ENCODE results near the gene STARD8.
"Not testable (repeated sequence)": the region's sequence is repeated elsewhere in the genome, so short reads cannot be mapped to it uniquely, and the experiment has no call there.

STARD8 gene

GRCh38 chrX:68660746-68661145 lies 13.3 kb downstream of the STARD8 start:
- no peak for DNase-seq

DNA sequence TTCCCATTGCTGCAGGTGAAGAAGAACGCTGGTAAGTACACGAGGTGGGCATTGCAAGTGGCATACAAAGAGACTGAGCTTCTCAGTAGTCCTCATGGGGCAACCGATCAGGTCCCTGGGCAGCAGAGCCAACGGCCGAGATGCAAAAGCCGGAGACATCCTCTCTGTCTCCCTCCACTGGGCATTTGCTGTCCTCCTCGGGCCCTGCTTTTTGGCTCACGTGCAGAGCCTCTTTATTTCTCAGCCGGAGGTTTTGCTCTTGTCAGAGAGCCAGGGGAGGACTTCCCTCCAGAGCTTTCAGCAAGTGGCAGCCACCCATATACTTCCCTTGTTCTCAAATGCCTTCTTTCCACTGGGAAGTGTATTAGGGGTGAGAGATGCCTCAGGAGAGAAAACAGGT lies 18.0 kb downstream of the STARD8 start:
- no peak for DNase-seq

DNA sequence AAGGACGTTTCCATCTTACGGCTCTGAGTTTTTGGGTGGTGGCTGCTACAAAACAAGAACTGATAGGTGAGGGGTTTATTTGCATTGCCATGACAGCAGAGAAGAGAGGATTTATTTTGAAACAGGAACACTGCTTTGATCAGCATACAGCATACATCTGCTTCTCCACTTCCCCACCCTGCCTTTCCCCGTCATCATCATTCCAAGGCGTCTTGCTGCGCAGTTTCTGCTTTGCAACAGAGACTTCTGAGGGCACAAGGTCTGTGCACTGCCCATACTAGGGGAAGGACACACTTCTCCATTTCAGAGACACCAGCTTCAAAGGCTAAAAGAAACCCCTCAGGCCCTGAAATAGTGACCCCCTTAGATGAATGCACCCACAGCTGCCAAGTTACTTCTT lies 19.1 kb downstream of the STARD8 start:
- peak; percentile 12 for DNase-seq

DNA sequence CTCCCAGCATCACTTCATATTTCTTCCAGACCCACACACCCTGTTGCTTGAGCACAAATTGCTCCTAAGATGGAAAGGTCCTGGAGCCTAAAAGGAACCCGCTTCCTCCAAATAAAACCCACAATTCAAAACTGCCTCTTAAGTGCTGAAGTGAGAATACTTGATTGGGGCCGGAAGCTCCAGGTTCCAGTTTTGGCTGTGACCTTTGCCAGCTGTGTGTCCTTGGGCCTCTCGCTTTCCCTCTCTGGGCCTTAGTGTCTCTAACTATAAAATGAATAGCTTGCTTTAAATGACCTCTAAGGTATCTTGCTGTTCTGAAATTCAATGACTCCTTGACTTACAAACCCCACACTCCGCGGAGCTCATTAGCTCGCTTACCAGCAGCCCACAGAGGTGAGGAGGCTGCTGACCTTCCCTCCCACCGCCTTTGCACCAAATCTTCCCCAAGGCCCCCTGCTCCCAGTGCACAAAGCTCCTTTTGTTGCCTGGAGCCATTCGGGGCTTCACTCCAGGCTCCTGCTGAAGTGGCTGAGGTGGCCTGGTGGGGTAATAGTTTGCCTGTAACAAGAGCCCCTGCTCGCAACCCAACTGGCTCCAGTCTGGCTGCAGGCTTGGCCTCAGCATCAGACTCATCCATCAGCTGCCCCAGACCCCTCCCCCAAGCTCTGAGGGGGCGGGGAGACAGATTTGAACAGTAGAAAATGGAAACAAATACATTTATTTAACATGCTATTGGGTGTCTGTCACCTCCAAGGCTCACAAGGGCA lies 21.8 kb downstream of the STARD8 start:
- no peak for DNase-seq

- no peak for DNase-seq
These were observed 22.4 kb downstream of the STARD8 start for GRCh38 chrX:68669871-68670270.

DNA sequence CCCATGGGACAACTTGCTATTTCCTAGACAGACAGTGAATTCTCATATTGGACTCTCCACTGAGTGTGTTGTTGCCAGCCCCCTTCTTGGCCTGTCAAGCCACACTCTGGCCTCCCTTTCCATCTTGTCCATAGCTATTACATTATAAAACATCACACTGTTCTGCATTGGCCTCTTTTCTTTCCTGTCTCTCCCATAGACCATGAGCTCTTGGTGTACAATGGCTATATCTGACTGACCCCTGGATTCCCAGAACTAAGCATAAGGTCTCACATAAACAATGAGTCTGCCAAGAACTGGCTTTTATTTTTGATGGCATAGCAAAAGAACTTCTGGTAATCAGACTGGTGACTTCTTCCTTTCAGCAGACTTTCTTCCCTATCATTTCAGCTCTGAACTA lies 23.8 kb downstream of the STARD8 start:
- no peak for DNase-seq

- no peak for DNase-seq
These were observed 25.3 kb downstream of the STARD8 start for GRCh38 chrX:68672581-68673318.

- no peak for DNase-seq
These were observed 28.1 kb downstream of the STARD8 start for GRCh38 chrX:68675571-68675970.

DNA sequence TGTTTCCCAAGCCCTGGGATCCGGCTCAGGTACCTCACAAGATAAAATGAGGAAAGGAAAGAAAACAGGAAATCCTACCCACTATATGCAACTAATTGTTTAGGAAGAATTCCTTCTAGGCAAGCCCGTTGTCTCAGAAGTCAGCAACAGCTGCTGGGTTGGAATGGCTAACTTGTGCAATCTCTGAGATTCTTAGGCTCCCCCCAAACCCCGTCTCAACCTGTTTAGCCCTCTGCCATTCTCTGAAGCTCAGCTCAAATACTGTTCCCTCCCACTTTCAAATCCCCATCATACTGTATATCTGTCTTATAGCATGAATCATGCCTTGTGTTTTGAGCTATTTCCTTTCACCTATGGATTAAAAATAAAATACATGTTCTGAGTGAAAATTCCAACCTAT lies 28.9 kb downstream of the STARD8 start:
- no peak for DNase-seq

DNA sequence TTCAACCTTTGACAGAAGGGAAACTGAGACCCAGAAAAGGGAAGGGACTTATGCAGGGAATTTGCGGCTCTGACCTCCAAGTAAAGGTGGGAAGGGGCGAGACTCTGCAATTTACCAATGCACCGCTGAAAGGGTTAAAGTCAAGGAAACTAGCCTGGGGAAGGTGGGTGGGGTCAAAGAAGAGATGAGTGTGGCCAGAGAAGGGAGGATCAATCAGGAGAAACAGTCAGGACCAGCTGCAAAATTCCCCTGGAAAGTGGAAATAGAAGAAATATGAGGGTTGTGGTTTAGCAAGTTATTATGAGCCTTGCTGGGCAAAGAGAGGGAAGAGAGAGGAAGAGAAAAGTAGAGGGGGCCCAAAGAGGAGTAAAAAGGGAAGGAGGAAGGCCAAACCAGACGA lies 30.5 kb downstream of the STARD8 start:
- no peak for DNase-seq

DNA sequence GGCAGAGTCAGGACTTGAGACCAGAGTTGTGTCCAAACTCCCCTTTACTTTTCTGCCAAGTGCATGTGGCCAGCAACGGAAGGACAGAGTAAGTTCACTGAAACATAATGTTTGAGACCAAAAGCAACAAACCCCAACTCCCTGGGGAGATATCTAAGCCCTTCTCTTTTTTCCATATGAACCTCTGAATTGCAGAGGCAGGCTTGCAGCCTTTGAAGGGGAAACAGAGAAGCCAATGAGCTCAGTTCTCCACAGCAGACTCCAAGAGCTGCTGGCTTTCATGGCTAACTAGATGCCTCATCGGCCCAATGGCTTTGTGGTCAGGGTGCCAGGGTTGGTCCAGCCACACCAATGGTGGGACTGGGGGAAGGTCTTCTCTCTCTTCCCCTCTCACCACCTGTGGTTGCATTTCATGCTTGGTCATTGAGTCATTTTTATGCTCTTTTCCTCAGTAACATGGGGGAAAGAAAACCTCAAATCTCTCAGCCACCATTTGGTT lies 34.0 kb downstream of the STARD8 start:
- DNase-seq = no peak

DNA sequence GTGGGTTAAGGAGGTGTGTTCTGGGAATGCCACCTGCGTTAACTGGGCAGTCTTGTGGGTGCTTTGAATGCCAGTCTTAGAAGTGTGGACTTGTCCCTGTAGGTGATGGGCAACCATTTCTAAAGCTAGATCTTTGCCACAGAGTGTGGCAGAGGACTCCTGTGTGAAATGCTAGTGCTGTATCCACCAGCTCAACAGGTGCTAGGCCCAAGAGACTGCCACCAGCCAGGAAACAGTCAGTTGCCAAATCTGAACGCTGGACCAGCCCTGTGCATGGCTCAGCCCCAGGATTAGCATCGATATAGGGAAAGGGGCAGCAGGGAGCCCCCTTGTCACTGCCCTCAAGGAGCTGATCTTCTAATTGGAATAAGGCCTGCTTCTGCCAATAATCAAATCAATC lies 35.3 kb downstream of the STARD8 start:
- DNase-seq = no peak

DNA sequence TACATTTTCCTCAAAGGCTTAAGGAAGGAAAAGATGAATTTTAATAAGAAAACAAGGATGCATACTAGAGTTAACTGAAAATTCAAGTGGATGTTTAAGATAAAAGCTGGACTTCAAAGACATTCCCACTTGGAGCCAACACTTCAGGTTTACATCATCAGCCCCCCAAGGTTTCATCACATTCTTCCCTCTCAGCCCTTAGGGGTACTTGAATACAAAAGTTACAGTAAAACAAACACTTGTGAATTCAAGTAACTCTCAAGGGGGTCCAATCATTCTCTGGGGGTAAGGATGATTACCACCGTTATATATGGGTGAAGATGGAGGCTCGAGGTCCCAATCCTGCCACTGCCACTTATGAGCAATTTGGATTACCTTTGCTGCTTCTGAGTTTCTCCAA lies 36.1 kb downstream of the STARD8 start:
- DNase-seq = no peak

- no peak for DNase-seq
These were observed 36.9 kb downstream of the STARD8 start for GRCh38 chrX:68684291-68684918.

GRCh38 chrX:68684919-68685304 lies 37.4 kb downstream of the STARD8 start:
- DNase-seq = no peak

DNA sequence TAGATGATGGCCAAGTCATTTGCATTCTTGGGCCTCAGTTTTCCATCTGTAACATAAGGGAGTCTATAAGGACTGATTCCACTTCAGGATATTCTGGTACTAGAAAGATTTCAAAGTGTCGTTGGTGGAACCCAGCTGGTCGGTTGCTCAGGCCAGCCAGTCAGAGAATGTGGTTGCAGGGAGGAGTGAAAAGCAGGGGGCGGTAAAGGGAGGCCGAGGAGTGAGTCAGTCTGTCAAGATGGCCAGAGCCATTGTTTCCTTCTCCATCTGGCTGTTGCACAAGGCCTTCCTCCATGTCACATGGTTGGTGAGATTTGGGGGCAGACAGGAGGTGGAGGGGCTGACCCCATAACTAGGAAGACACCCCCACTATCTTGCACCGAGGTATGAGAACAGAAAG lies 38.2 kb downstream of the STARD8 start:
- DNase-seq = no peak

- peak; percentile 14 for DNase-seq
These were observed 38.9 kb downstream of the STARD8 start for GRCh38 chrX:68686097-68686977.

DNA sequence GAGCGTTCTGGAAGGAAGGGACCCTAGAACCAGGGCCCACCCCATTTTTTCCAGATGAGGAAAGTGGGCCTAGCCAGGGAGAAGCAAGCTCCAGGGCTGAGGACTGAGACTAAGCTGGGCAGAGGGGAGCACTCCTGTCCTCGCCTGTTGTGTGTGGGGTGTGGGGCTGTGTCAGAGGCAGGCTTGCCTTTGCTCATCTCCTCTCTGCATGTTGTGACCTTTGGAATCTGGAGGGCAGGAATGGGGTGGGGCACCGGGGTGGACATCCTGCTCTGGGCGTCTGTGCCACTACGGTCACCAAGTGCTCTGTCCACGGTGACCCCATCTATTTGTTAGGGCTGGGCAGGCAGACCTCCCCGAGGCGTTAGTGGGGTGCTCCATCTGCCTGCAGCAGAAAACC lies 41.5 kb downstream of the STARD8 start:
- not testable (repeated sequence) for DNase-seq

- DNase-seq = no peak
These were observed 43.6 kb downstream of the STARD8 start for GRCh38 chrX:68690936-68691501.

DNA sequence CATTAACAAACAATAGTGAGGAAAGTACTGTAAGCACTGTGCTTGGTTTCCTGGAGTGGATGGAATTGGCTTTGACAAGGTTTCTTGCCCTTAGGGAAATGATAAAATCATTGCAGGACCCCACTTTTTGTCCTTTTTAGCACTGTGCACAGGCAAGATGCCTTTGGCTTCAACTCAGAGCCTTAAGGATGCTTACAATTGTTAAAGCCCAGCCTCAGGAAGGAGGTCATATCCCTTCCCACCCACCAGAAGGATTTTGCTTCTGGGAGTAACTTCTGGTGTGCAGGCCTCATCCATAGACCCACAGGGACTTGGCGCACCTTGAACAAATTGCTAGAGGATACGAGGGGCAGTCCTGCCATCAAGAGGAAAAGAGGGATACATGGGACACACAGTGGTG lies 44.5 kb downstream of the STARD8 start:
- DNase-seq = no peak

- no peak for DNase-seq
These were observed 45.2 kb downstream of the STARD8 start for GRCh38 chrX:68692651-68693050.
